GM11168 (cell line): ENCODE measurements around the gene ZNF683.
"Not testable (repeated sequence)": the region's sequence is repeated elsewhere in the genome, so short reads cannot be mapped to it uniquely, and the experiment has no call there.

Experiments used
- in situ Hi-C: fragments of 300-500 bp; cut with MboI; formaldehyde crosslinking; loops from one replicate; pipeline ENCODE4 v1.12.0; 2022; ENCODE audit warnings: low sequenced_read_pairs; ENCODE audit not compliant: unreplicated experiment

Gene ZNF683

DNA sequence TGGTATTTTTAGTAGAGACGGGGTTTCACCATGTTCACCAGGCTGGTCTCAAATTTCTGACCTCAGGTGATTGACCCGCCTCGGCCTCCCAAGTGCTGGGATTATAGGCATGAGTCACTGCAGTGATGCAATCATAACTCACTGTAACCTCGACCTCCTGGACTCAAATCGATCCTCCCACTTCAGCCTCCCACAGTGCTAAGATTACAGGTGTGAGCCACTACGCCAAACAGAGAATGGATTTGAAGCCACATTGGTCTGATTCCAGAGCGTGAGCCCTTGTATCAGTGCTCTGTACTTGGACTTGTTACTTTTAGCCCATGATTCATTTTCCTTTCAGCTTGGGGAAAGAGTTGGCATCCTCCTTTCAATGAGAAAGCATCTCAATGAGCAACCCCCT is 14.9 kb upstream of the ZNF683 start:
- in situ Hi-C loops = no loop called here

DNA sequence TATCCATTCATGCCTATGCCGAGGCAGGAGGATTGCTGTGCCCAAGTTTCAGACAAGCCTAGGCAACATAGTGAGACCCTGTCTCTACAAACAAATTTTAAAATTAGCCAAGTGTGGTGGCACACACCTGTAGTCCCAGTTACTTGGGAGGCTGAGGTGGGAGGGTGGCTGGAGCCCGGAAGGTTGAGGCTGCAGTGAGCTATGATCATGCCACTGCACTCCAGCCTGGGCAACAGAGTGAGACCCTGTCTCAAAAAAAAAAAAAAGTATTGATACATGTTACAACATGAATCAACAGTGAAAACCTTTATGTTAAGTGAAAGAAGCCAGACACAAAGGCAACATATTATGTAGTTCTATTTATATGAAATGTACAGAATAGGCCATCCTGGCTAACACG is 12.5 kb upstream of the ZNF683 start:
- in situ Hi-C loops = not testable (repeated sequence)

DNA sequence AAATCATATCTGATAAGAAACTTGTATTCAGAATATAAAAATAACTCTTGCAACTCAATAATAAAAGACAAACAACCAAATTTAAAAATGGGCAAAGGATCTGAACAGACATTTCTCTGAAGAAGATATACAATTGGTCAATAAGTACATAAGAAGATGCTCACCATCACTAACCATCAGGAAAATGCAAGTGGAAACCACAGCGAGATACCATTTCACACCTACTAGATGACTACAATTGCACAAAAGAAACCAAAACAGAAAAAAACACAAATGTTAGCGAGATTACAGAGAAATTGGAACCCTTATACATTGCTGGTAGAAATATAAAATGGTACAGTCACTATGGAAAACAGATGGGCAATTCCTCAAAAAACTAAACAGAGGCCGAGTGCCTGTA is 11.5 kb upstream of the ZNF683 start:
- in situ Hi-C loops = no loop called here

DNA sequence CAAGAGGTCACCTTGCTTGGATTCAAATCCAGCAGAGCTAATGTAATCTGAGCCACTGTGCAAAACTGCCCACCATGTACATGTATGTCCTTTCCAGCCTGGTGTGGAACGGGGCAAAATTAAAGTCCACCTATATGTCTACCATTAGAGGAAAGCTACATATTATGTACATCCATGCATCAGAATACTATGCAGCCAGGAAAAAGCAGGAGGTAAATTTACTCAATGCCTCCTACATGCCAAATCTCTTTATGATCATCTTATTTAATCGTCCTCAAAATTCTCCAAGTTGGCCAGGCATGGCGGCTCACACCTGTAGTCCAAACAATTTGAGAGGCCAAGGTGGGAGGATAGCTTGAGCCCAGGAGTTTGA is 6.3 kb upstream of the ZNF683 start:
- in situ Hi-C loops = no loop called here

DNA sequence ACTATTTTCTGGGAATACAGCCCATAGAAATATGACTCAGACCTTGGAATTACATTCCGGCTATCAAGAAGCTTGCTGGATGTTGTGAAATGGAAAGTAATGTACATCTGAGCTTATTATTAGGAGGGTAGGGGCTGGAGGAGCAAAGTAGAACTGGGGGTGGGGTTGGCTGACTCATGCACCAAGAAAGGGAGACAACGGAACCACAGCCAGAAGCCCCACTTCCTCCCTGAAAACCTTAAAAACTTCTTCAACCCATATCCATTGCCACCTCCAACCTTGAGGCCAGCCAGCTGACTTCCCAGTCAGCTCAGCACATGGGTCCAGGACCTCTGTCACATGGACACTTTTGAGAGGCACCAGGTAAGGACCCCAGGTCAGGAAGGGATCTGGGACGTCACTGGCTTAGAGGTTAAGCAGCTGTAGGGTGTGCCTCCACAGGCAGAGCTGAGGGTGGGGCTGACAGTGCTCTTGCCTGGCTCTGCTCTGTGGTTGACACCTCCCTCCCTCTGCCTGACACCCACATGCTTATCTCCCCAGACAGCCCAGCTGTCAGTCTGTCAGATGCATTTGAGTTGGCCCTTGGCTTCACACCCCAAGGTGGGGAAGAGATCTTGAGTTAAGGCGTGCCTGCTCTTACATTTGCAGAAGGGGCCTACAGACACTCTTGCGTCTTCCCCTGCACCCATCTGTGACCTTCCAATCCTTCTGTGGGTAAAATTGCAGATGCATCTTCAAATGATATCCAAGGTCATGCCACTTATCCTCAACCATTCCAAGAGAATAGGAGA is 5.7 kb upstream of the ZNF683 start:
- in situ Hi-C loops = no loop called here

GRCh38 chr1:26376050-26376449 is 3.5 kb upstream of the ZNF683 start:
- in situ Hi-C loops = no loop called here

DNA sequence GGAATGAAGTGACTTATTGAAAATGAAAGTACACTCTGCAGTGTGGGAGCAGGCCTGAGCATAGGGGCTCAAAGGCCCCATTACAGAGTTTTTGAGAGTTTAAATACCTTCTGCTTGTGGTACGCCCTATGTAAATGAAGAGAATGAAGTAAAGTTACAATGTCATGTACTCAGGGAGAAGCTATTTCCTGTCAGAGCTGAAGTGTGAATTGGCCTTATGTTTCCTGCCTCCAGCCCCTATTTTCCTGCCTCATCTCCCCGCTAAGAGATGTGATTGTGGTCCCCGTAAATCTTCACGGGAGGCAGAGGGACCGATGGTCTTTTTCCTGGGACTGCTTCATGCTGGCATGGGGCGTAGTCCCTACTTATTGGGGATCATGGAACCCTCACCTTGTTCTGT is 2.5 kb upstream of the ZNF683 start:
- in situ Hi-C loops = no loop called here

GRCh38 chr1:26374361-26374760 is 1.8 kb upstream of the ZNF683 start:
- in situ Hi-C loops = not testable (repeated sequence)

DNA sequence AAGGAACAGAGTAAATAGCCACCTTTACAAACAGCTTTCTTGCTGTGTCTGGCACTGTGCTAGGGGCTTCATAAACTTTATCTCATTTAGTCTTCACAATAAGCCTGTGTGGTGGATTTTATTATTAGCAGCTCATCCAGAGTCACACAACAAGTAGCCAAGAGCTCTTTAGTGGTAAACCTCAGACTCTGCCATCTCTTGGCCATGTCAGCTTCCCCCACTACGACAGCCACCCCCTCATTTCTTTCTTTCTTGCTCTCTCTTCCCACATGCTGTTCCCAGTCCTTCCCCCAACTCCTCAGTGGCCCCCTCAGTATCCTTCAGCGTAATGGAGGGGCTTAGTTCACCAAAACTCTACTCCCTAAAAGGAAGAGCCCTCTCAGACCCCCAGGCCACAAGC is 1.2 kb upstream of the ZNF683 start:
- in situ Hi-C loops = no loop called here

DNA sequence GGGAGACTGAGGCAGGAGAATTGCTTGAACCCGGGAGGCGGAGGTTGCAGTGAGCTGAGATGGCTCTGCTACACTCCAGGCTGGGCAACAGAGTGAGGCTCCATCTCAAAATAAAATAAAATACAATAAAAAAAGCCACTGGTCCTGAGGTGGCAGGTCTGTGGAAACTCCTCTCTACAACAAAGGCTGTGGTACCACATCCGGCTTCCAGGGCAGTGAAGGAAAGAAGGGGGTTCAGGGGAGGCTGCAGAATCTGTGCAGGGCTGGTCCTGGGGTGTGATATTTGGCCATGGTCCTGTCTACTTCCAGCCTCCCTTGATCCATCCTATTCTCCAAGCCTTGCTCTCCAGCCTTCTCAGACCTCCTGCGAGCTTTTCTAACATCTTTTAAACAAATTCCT is 731 bp upstream of the ZNF683 start:
- in situ Hi-C loops = no loop called here

DNA sequence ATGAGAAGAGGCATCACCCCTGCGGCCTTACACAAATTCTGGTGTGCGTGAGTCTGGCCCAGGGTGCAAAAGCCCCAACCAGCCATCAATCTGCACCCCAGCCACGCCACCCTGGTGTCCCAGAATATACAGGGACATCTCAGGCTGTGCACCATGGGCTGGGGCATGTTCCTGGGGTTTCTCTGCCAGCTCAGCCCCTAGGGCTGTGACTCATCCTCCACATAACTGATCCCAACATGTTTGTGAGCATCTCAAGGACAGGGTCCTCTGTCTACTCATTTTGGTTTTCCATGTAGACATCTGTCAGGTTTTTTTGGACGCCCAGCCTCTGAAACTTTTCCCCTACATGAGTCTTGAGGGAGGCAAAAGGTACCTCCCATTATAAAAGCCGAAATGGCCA is 511 bp downstream of the ZNF683 start:
- in situ Hi-C loops = no loop called here

- in situ Hi-C loops = no loop called here
These were observed 1.8 kb downstream of the ZNF683 start for GRCh38 chr1:26370591-26371382.

DNA sequence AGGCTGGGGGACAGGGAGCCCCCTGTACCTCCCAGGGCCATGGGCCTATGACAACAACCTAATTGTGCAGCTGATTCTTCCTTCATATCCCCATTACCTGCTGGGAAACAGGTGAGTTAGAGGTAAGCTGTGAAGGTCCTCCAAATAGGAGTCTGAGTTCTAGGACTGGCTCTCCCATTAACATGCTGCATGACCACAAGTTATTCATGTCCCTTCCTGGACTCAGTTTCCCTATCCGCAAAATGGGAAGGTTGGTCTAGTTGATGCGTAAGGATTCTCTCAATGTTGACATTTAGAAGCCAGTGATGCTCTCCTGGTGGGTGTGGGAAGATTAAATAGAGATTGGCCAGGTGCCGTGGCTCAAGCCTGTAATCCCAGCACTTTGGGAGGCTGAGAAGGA is 4.1 kb downstream of the ZNF683 start:
- in situ Hi-C loops = no loop called here

GRCh38 chr1:26368006-26368405 is 4.5 kb downstream of the ZNF683 start:
- in situ Hi-C loops = no loop called here

- in situ Hi-C loops = no loop called here
These were observed 5.1 kb downstream of the ZNF683 start for GRCh38 chr1:26367441-26367840.

GRCh38 chr1:26364956-26365355 is 7.6 kb downstream of the ZNF683 start:
- in situ Hi-C loops = no loop called here

- in situ Hi-C loops = no loop called here
These were observed 8.8 kb downstream of the ZNF683 start for GRCh38 chr1:26363549-26364448.

DNA sequence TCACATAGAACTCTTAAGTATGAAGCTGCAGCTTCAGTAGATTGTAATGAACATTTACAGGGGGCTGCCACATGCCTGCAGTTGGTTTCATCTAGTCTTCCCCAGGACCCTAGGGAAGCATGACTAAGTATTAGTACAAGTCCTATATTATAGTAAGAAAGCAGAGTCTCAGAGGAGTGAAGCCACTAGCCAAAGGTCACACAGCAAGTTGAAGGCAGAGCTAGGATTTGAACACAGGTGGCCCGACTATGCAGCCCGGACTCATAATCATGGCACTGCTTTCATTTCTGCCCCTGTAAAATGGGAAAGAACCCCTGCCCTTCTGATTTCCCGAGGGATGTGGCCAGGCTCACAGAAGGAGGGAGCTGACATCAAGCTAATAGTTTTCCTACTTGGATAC is 10.2 kb downstream of the ZNF683 start:
- in situ Hi-C loops = no loop called here

DNA sequence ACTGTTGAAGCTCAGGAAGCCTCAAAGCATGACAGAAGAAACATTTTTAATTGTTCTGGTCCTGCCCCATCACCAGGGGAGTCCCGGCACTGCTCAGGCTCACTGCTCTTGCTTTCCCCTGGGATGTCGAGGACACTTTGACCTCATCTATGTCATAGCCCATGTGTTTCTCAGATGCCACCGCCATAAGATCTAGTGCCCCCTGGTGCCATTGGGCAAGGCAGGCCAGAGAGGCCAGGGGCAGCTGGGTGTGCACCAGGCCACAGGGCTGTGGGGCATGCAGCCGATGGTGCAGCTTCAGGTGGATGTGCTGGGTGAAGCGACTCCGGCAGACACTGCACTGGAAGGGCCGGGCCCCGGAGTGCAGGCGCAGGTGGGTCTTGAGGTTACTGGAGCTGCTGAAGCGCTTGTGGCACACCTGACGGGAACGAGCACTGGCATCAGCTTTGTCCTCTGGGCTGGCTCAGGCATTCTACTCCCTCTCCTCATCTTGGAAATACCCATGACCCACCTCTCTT is 10.9 kb downstream of the ZNF683 start:
- in situ Hi-C loops = no loop called here

DNA sequence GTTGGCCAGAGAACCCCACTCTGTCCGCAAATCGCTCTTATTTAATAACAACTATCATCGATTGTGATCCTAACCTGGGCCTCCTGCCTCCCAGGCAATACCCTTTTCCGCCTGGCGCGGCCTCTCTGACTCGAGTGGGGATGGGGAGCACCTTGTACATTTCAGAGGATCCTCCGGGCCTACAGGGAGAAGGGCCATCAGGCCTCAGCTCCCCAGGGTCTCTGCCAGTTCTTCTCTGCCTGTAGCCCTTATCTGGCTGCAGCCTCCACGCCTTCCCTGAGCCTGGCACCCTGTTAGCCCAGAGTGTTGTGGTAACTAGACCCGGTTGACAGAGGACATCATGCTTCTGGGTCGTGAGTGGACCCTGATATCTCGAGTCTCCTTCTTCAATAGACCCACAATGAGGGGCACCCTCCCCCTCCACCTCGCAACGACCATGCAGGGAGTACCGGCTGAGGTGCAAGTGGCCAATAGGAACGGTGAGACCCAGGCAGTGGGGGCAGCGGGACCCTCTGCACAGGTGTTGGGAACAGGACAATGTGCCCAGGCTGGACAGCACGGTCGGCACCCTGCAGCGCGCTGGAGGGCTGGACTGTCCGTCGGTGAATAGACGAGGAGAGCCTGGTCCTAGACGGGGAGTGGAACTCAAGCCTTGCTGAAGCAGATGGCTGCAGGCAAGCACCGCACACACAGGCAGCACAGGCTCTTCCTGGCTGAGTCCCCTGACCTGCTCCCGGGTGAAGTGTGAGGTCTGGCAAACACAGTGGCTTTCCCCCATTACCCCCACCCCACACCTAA is 11.5 kb downstream of the ZNF683 start:
- in situ Hi-C loops = no loop called here
